DND-41 (cell line): ENCODE results near the gene NUBP2.

Experiments
- CTCF ChIP-seq: IDR thresholded peaks from 2 replicates; pipeline ENCODE4 v1.5.1; 2012; ENCODE audit warnings: borderline replicate concordance, low read length, moderate library complexity, mild to moderate bottlenecking; ENCODE audit not compliant: poor library complexity, severe bottlenecking; ENCODE audit errors: extremely low read depth
- EZH2 ChIP-seq: IDR thresholded peaks from 3 replicates; pipeline ENCODE4 v1.6.1; 2012; ENCODE audit warnings: borderline replicate concordance, low read depth, mild to moderate bottlenecking, moderate library complexity, low read length, inconsistent platforms; ENCODE audit not compliant: severe bottlenecking

- no peak for TF ChIP-seq CTCF
- no peak for TF ChIP-seq EZH2
These were observed at the start of gene NUBP2, which contains the start of gene SPSB3 for GRCh38 chr16:1782408-1783264.
